ENCODE measurements around the gene ARL6IP1.
"Not testable (repeated sequence)": the region's sequence is repeated elsewhere in the genome, so short reads cannot be mapped to it uniquely, and the experiment has no call there.

ARL6IP1 gene

DNA sequence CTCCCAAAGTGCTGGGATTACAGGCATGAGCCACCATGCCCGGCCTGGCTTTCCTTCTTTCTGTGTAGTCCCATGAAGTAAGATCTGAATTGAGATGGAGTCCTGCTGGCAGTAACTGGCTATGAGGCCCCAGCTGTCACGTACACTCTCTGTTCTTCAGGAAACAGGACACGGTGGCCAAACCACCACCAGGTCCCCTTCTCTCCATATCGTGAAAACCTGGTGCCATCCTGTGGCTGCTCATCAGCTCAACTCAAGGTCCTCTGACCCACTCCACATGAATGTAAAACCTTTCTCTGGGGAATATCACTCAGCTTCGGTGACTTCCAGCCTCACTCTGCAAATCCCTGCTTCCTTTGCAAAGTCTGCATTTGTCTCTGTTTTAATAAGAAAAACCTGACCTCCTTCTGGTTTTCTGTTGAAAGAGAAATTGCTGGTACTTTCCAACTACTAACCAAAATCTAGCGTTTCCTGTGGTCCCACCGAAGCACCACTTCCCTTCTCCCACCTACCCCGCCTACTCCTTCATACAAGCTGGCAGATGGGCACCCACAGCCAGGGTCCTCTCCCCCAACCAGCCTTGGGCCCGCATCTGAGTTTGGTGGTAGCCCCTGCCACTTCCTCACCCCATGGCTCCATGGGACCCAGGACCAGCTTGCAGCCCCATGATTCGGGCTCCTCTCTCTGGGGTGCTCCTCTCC is 43.2 kb downstream of the ARL6IP1 start:
- not testable (repeated sequence) for DNase-seq

DNA sequence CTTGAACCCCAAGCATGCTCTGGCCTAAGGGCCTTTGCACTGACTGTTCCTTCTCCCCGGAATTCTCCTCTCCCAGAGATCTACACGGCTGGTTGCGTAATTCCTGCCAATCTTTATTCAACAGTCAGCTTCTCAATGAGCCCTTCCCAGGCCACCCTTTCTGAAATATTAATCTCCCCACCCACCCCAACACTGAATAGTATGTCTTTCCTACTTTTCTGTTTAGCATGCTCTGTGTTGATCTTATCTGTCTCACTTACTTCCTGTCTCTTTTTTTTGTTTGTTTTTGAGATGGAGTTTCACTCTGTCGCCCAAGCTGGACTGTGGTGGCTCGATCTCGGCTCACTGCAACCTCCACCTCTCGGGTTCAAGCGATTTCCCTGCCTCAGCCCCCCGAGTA is 44.7 kb downstream of the ARL6IP1 start:
- DNase-seq = not testable (repeated sequence)

DNA sequence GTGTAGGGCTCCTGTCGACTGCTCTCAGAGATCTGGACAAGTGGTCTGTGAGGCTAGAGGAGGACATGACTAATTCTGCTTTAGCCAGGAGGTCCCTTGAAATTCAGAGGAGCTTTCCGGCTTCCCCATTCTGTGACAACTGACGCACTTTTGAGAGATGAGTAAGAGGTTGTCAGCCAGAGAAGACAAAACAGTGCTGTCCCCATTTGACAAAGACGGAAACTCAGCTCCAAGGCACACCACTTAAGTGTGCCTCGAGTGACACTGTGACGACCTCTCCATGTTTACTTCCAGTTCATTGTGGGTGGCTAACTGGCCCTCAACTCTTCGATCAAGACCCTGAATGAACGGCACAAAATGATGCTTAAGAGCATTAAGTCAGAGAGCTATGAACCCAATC is 58.5 kb downstream of the ARL6IP1 start:
- not testable (repeated sequence) for DNase-seq
